Thoracic aorta endothelial cell (primary cell): Measurements from ENCODE around the gene ZSCAN22. TPM values are rescaled to one million over a fixed set of nuclear protein-coding genes. Genes with fewer than 3 reads are reported as not detected.

Source experiments
- small RNA-seq: library from RNA; depleted of rRNA; stranded (forward); fragments of <200 nt; gene quantifications from one replicate; pipeline ENCODE3, GENCODE V24; 2012
- total RNA-seq: library from RNA; depleted of rRNA; stranded (reverse); fragments of >200 nt; gene quantifications from 2 replicates; pipeline ENCODE4 v1.2.3, GENCODE V29; 2012

The ZSCAN22 gene
- 2.9 and 3.2 TPM in 2 replicates for total RNA-seq

GRCh38 chr19:58326914-58327726 is at the start of gene ZSCAN22:
ZSCAN22 (plus strand) TSS chr19:58326994; CDS start chr19:58334803, 7,809 bp downstream.

GRCh38 chr19:58278541-58279041 is 48.2 kb upstream of the ZSCAN22 start, which contains the start of gene ZNF8:
ZNF8 (plus strand) TSS chr19:58278955; CDS start chr19:58279082, 127 bp downstream.

GRCh38 chr19:58305065-58305931 is 21.5 kb upstream of the ZSCAN22 start, which contains the start of gene ERVK3-1:
ERVK3-1 (plus strand) TSS chr19:58305377; CDS start chr19:58312169, 6,792 bp downstream.

GRCh38 chr19:58352760-58353671 is 26.2 kb downstream of the ZSCAN22 start, which contains the start of gene A1BG:
A1BG (minus strand) TSS chr19:58353492; CDS start chr19:58353437, 55 bp downstream.

GRCh38 chr19:58362272-58362994 is 35.6 kb downstream of the ZSCAN22 start, which contains the start of gene ZNF497:
ZNF497 (minus strand) TSS chr19:58362751; CDS start chr19:58357635, 5,116 bp downstream.

GRCh38 chr19:58380662-58381459 is 54.1 kb downstream of the ZSCAN22 start, which contains the start of gene ZNF837:
ZNF837 (minus strand) TSS chr19:58381030; CDS start chr19:58369332, 11,698 bp downstream.

GRCh38 chr19:58386576-58387337 is 60.0 kb downstream of the ZSCAN22 start, which contains the start of gene RPS5:
RPS5 (plus strand) TSS chr19:58387269; CDS start chr19:58388138, 869 bp downstream.

Small RNAs within 50 kb of the gene (small RNA-seq; reads per million reads assigned to genes)
- gene MIR4754 (0.49 reads per million), gene MIR6806 (not detected), gene RNA5SP473 (not detected)

Other genes starting within 250 kb of the ZSCAN22 start
- gene ZSCAN18, start 228.8 kb upstream of the ZSCAN22 start, total RNA-seq = 13.9 and 17.6 TPM in 2 replicates
- 8.8 and 9.5 TPM in 2 replicates for gene ZNF329, start 176.2 kb upstream of the ZSCAN22 start, total RNA-seq
- gene ZNF274, start 143.9 kb upstream of the ZSCAN22 start, total RNA-seq = 19.2 and 23.0 TPM in 2 replicates
- 54.0 and 61.5 TPM in 2 replicates for gene ZNF544, start 98.1 kb upstream of the ZSCAN22 start, total RNA-seq
- 6.9 and 8.0 TPM in 2 replicates for gene ZNF8, start 48.0 kb upstream of the ZSCAN22 start, total RNA-seq
- 27.4 and 28.0 TPM in 2 replicates for gene ERVK3-1, start 21.6 kb upstream of the ZSCAN22 start, total RNA-seq
- gene A1BG, start 26.5 kb downstream of the ZSCAN22 start, total RNA-seq = 1.0 and 3.6 TPM in 2 replicates
- 0.36 and 0.40 TPM in 2 replicates for gene ZNF497, start 35.8 kb downstream of the ZSCAN22 start, total RNA-seq
- gene ZNF837, start 54.0 kb downstream of the ZSCAN22 start, total RNA-seq = 0.57 and 1.2 TPM in 2 replicates
- gene RPS5, start 60.3 kb downstream of the ZSCAN22 start, total RNA-seq = 1,068 and 1,110 TPM in 2 replicates
- gene RNF225, start 68.7 kb downstream of the ZSCAN22 start, total RNA-seq = 0.14 and 0.27 TPM in 2 replicates
- gene ZNF584, start 81.7 kb downstream of the ZSCAN22 start, total RNA-seq = 10.0 and 14.0 TPM in 2 replicates
- gene ZNF132, start 113.2 kb downstream of the ZSCAN22 start, total RNA-seq = 5.5 and 6.7 TPM in 2 replicates
- gene ZNF324B, start 124.6 kb downstream of the ZSCAN22 start, total RNA-seq = 6.8 and 8.8 TPM in 2 replicates
- gene ZNF324, start 140.1 kb downstream of the ZSCAN22 start, total RNA-seq = 11.2 and 12.8 TPM in 2 replicates
- gene ZNF446, start 149.4 kb downstream of the ZSCAN22 start, total RNA-seq = 5.3 and 5.7 TPM in 2 replicates
- 7.8 and 8.0 TPM in 2 replicates for gene SLC27A5, start 185.0 kb downstream of the ZSCAN22 start, total RNA-seq
- gene ZBTB45, start 192.8 kb downstream of the ZSCAN22 start, total RNA-seq = 7.6 and 10.2 TPM in 2 replicates
- gene TRIM28, start 217.1 kb downstream of the ZSCAN22 start, total RNA-seq = 362 and 396 TPM in 2 replicates
- 60.3 and 83.4 TPM in 2 replicates for gene CHMP2A, start 228.1 kb downstream of the ZSCAN22 start, total RNA-seq
- 75.3 TPM in 2 replicates for gene UBE2M, start 231.6 kb downstream of the ZSCAN22 start, total RNA-seq
- 14.1 and 14.9 TPM in 2 replicates for gene MZF1, start 246.3 kb downstream of the ZSCAN22 start, total RNA-seq